GM11168 (cell line): ENCODE data around the gene MVD.

ENCODE experiments used
- in situ Hi-C: fragments of 300-500 bp; cut with MboI; formaldehyde crosslinking; loops from one replicate; pipeline ENCODE4 v1.12.0; 2022; ENCODE audit warnings: low sequenced_read_pairs; ENCODE audit not compliant: unreplicated experiment

The MVD gene

GRCh38 chr16:88646345-88647034 is 16.4 kb downstream of the MVD start:
- in situ Hi-C loops, result no loop called here

- in situ Hi-C loops, result no loop called here
These were observed 16.9 kb downstream of the MVD start for GRCh38 chr16:88645941-88646340.

GRCh38 chr16:88645455-88645854 is 17.4 kb downstream of the MVD start:
- in situ Hi-C loops, result no loop called here

GRCh38 chr16:88643644-88643932 is 19.3 kb downstream of the MVD start:
- in situ Hi-C loops, result no loop called here

GRCh38 chr16:88642881-88643643 is 19.8 kb downstream of the MVD start:
- in situ Hi-C loops, result no loop called here

- in situ Hi-C loops, result no loop called here
These were observed 22.2 kb downstream of the MVD start for GRCh38 chr16:88640498-88641247.

GRCh38 chr16:88640039-88640495 is 22.8 kb downstream of the MVD start:
- in situ Hi-C loops, result no loop called here

- in situ Hi-C loops, result no loop called here
These were observed 23.5 kb downstream of the MVD start for GRCh38 chr16:88639231-88640038.

GRCh38 chr16:88638323-88639230 is 24.3 kb downstream of the MVD start, which contains the start of gene IL17C:
IL17C (plus strand) TSS chr16:88638572; CDS start chr16:88638642, 70 bp downstream.
- in situ Hi-C loops, result no loop called here

- in situ Hi-C loops, result no loop called here
These were observed 26.2 kb downstream of the MVD start for GRCh38 chr16:88636488-88637265.

- in situ Hi-C loops, result no loop called here
These were observed 27.1 kb downstream of the MVD start for GRCh38 chr16:88635671-88636319.

GRCh38 chr16:88634994-88635670 is 27.8 kb downstream of the MVD start:
- in situ Hi-C loops, result no loop called here

- in situ Hi-C loops, result no loop called here
These were observed 28.5 kb downstream of the MVD start for GRCh38 chr16:88634141-88634993.

- in situ Hi-C loops, result no loop called here
These were observed 29.2 kb downstream of the MVD start for GRCh38 chr16:88633684-88634140.

GRCh38 chr16:88632587-88632930 is 30.3 kb downstream of the MVD start:
- in situ Hi-C loops, result no loop called here

GRCh38 chr16:88631920-88632586 is 30.8 kb downstream of the MVD start:
- in situ Hi-C loops, result no loop called here
